ENCODE results near the gene GPR37.

Gene GPR37

DNA sequence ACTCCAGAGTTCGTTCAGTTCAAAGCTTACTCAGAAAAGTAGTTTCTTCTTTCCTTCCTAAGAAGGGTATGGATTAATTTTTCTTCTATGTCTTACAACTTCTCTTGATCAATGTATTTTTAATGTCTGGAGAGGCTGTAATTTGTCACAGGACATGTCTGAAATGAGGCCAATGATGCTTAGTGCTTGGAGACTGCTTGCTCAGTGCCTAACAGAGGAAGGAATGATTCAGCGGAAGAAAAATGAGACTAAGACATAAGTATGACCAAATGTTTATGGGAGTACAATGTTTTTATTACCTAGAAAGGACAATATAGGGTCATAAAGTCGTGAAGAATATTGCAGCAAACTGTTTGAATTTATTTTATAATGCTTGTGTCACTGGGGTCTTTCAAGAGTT lies 43.3 kb downstream of the GPR37 start:
- no peaks in the 10 kb centered on the region for H3K27me3 Mint-ChIP-seq (ENCODE audit: low read depth)
- H3K27ac Mint-ChIP-seq = no peak overlapping the region
- no peaks in the 10 kb centered on the region for H3K9me3 Mint-ChIP-seq
- no peaks in the 10 kb centered on the region for H3K4me1 Mint-ChIP-seq
- TF ChIP-seq, protein P1, sequence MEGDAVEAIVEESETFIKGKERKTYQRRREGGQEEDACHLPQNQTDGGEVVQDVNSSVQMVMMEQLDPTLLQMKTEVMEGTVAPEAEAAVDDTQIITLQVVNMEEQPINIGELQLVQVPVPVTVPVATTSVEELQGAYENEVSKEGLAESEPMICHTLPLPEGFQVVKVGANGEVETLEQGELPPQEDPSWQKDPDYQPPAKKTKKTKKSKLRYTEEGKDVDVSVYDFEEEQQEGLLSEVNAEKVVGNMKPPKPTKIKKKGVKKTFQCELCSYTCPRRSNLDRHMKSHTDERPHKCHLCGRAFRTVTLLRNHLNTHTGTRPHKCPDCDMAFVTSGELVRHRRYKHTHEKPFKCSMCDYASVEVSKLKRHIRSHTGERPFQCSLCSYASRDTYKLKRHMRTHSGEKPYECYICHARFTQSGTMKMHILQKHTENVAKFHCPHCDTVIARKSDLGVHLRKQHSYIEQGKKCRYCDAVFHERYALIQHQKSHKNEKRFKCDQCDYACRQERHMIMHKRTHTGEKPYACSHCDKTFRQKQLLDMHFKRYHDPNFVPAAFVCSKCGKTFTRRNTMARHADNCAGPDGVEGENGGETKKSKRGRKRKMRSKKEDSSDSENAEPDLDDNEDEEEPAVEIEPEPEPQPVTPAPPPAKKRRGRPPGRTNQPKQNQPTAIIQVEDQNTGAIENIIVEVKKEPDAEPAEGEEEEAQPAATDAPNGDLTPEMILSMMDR (IDR thresholded peaks at IDR 0.05; ENCODE audit: unreplicated experiment in 3 of 3) = no peak
- no peak overlapping the region for H3K4me3 Mint-ChIP-seq
- no peaks in the 10 kb centered on the region for H3K36me3 Mint-ChIP-seq (ENCODE audit: low read depth)

DNA sequence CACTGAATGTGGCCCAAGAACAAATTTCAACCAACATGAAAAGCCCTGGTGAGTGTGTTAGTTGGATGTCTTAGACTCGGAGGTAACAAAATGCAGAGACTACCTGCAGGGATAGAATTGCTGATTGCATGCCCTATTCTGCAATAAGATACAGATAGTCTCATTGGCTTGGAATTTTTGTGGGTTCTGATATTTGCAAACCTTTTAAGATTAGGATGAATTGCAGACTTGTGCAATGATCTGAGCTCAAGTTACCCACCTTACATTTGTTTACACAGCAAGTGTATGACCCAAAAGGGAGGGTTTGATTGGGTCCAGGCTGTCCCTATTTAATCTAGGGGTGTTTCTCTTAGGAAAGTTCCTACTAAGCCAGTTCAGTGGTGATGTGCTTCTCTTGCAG lies 45.4 kb downstream of the GPR37 start:
- Mint-ChIP-seq H3K36me3 (ENCODE audit: low read depth) (no peaks in the 10 kb centered on the region), H3K27ac (no peak overlapping the region), H3K4me3 (no peak overlapping the region), H3K27me3 (ENCODE audit: low read depth) (no peaks in the 10 kb centered on the region), H3K9me3 (no peaks in the 10 kb centered on the region), H3K4me1 (no peaks in the 10 kb centered on the region)
- TF ChIP-seq, protein P1 (IDR thresholded peaks at IDR 0.05; ENCODE audit: unreplicated experiment in 3 of 3) = no peak

DNA sequence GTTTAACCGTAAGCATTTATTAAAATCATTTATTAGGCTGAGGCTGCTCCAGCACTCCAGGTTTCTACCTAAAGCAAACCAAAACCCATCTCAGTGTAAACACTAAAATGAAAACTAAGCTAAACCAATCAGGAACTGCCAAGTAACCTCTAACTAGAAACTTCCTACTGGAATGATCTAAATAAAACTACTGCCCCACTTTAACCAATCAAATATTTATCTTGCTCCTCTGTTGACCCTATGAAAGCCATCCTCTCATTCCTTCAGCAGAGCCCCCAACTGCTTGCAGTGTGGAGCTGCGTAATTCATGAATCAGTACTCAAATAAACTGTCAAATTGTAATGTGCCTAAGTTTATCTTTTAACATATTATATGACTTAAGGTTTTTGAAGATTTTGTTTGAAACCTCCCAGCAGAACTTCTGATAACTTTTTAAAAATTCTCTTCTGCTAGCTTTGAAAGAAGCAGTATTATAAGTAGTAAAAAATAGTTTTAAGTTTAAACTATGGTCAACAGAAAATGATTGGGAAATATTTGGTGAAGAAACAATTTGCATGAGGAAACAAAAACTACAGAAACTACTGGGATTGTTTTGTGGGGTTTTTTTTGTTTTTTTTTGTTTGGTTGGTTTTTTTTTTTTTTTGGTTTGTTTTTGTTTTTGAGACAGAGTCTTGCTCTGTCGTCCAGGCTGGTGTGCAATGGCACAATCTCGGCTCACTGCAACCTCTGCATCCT lies 47.4 kb downstream of the GPR37 start:
- TF ChIP-seq, protein P1 (IDR thresholded peaks at IDR 0.05; ENCODE audit: unreplicated experiment in 3 of 3) = no peak
- H3K27ac Mint-ChIP-seq = no peak overlapping the region
- no peak overlapping the region for H3K4me3 Mint-ChIP-seq
- no peaks in the 10 kb centered on the region for H3K27me3 Mint-ChIP-seq (ENCODE audit: low read depth)
- H3K9me3 Mint-ChIP-seq = no peaks in the 10 kb centered on the region
- no peaks in the 10 kb centered on the region for H3K4me1 Mint-ChIP-seq
- no peaks in the 10 kb centered on the region for H3K36me3 Mint-ChIP-seq (ENCODE audit: low read depth)

DNA sequence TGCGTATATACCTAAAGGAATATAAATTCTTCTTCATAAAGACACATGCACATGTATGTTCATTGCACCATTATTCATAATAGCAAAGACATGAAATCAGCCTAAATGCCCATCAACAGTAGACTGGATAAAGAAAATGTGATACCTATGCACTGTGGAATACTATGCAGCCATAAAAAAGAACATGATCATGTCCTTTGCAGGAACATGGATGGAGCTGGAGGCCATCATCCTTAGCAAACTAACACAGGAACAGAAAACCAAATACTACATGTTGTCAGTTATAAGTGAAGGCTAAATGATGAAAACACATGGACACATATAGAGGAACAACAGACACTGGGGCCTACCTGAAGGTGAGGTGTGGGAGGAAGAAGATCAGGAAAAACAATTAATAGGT lies 48.7 kb downstream of the GPR37 start:
- no peak overlapping the region for H3K27ac Mint-ChIP-seq
- no peaks in the 10 kb centered on the region for H3K27me3 Mint-ChIP-seq (ENCODE audit: low read depth)
- no peaks in the 10 kb centered on the region for H3K36me3 Mint-ChIP-seq (ENCODE audit: low read depth)
- no peaks in the 10 kb centered on the region for H3K9me3 Mint-ChIP-seq
- TF ChIP-seq, protein P1 (IDR thresholded peaks at IDR 0.05; ENCODE audit: unreplicated experiment in 3 of 3) = no peak
- no peak overlapping the region for H3K4me3 Mint-ChIP-seq
- H3K4me1 Mint-ChIP-seq = no peaks in the 10 kb centered on the region

DNA sequence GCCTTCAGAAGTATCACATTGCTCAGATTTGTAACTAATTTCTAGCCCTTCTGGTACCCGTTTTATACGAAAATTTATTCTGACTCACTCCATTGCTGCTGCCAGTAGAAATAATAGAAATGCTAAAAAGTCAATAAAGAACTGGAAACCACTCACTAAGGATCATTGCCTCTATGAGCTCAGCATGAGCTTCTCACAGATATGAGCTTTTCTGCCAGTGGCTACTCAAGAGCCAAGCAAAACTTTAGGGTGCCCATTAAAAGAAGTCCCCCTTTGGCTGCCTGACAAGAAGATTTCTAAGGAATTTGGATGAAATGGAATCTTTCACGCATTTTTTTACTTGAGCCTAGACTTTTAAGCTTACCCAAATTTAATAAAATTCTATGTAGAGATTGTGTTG lies 52.5 kb downstream of the GPR37 start:
- Mint-ChIP-seq H3K4me1 (no peaks in the 10 kb centered on the region), H3K4me3 (no peak overlapping the region), H3K27ac (no peak overlapping the region), H3K9me3 (peaks cover 13% of the 10 kb centered on the region), H3K27me3 (ENCODE audit: low read depth) (no peaks in the 10 kb centered on the region), H3K36me3 (ENCODE audit: low read depth) (no peaks in the 10 kb centered on the region)
- TF ChIP-seq, protein P1 (IDR thresholded peaks at IDR 0.05; ENCODE audit: unreplicated experiment in 3 of 3) = no peak

DNA sequence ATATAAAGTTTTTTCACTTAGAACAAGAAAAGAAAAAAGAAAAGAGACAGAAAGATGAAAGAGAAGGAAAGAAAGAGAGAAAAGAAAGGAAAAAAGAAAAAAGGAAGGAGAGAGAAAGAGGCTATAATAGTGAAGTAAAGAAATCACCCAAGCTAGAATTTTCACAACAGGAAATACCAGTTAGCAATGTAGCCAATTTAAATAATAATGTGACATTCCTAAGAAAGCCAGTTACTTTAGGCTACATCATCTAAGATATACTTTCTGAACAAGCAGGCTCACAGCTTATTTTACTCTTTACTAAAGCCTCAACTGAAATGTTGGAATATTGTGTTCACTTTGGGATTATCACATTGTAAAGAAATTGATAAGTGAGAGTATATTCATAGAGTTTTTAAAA lies 53.6 kb downstream of the GPR37 start:
- Mint-ChIP-seq H3K27me3 (ENCODE audit: low read depth) (no peaks in the 10 kb centered on the region), H3K9me3 (peaks cover 23% of the 10 kb centered on the region), H3K4me1 (no peaks in the 10 kb centered on the region), H3K27ac (no peak overlapping the region), H3K4me3 (no peak overlapping the region), H3K36me3 (ENCODE audit: low read depth) (no peaks in the 10 kb centered on the region)
- TF ChIP-seq, protein P1 (IDR thresholded peaks at IDR 0.05; ENCODE audit: unreplicated experiment in 3 of 3) = no peak

All from nephron (organoid).